ENCODE measurements around the gene CACNA2D3.

DNA sequence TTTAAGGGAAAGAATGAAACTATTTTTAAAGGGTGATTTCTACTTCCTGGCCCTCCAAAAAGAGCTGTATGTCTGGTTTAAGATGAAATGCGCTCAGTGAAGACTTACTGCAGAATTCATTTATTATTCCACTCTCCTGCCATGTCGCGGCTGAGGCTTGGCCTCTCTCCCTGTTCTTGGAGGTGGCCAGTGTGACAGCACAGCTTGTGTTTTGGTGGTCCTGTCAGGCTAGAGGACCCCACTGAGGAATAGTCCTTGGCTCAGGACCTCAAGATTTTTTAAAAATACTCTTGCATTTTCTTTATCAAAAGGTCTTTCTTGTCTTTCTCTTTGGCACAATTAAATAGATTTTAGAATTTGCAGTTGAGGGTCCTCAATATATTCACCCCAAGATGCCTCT is 421.1 kb downstream of the CACNA2D3 start:
- TF ChIP-seq RFX5 (IDR thresholded peaks at IDR 0.05) (no peak), POLR2A (IDR thresholded peaks at IDR 0.05; ENCODE audit: low read length) (no peak), CBX8 (IDR thresholded peaks at IDR 0.05) (no peak)

Data from A549 (cell line).